H1 (cell line): Measurements from ENCODE around the gene ZNF771. TPM values are rescaled to one million over a fixed set of nuclear protein-coding genes. Genes with fewer than 3 reads are reported as not detected.

ENCODE experiments used
- CTCF ChIA-PET: fragments of 300-600 bp; sonication (Branson Sonifier 250); formaldehyde crosslinking; loops from one replicate; lab custom pipeline; 2021; ENCODE audit not compliant: partially characterized antibody; lab: Charles Lee
- POLR2A ChIA-PET: fragments of 300-600 bp; sonication (Branson Sonifier 250); formaldehyde crosslinking; loops from one replicate; lab custom pipeline; 2021; ENCODE audit warnings: inconsistent platforms; ENCODE audit not compliant: partially characterized antibody; lab: Charles Lee
- DNase-seq, 2 experiments: peaks; one replicate each; pipeline versions ENCODE4 v3.0.0 to v3.0.0-alpha.2; 2010 to 2022; ENCODE audit warnings: low spot score in 2 of 2, low read depth in 1 of 2, mixed read lengths in 1 of 2
- FAIRE-seq: peaks from 2 replicates; lab custom pipeline; 2011; peaks lifted over from hg19 to GRCh38; lab: Jason Lieb, UNC
- H2AFZ ChIP-seq: 2 replicates; pipeline ENCODE4 v1.8.1; 2012; ENCODE audit warnings: low read length, inconsistent platforms
- H2AK5ac ChIP-seq: 2 replicates; pipeline ENCODE4 v1.6.1; 2013; ENCODE audit warnings: low read depth, low read length
- H2BK120ac ChIP-seq: replicated peaks from 2 replicates; pipeline ENCODE3; 2013; ENCODE audit warnings: low read depth, low read length, inconsistent platforms
- H2BK12ac ChIP-seq: 2 replicates; pipeline ENCODE4 v1.6.1; 2013; ENCODE audit warnings: low read depth, low read length
- H2BK15ac ChIP-seq: 2 replicates; pipeline ENCODE4 v1.6.1; 2013; ENCODE audit warnings: low read length
- H2BK20ac ChIP-seq: 2 replicates; pipeline ENCODE4 v1.6.1; 2013; ENCODE audit warnings: low read length
- H2BK5ac ChIP-seq: 2 replicates; pipeline ENCODE4 v1.6.1; 2013; ENCODE audit warnings: low read depth, low read length
- H3K14ac ChIP-seq: 2 replicates; pipeline ENCODE4 v1.6.1; 2013; ENCODE audit warnings: inconsistent platforms; ENCODE audit not compliant: insufficient read length
- H3K18ac ChIP-seq: 2 replicates; pipeline ENCODE4 v1.6.1; 2013; ENCODE audit warnings: low read length; ENCODE audit errors: extremely low read depth
- H3K23ac ChIP-seq: 2 replicates; pipeline ENCODE4 v1.6.1; 2013; ENCODE audit warnings: inconsistent platforms; ENCODE audit not compliant: insufficient read length
- H3K23me2 ChIP-seq: 2 replicates; pipeline ENCODE4 v1.6.1; 2013; ENCODE audit warnings: low read depth, low read length
- H3K27ac ChIP-seq: 2 replicates; pipeline ENCODE4 v1.6.1; 2011; ENCODE audit warnings: low read depth, low read length, inconsistent platforms
- H3K27me3 ChIP-seq, 4 experiments: replicated peaks in 1 of 4; 1 replicate in 1 of 4; 2 replicates in 3 of 4; pipeline versions ENCODE4 v1.6.1 to v1.8.1; 2011 to 2013; ENCODE audit warnings: low read length in 3 of 4, mild to moderate bottlenecking in 3 of 4, inconsistent platforms in 2 of 4, mixed read lengths in 2 of 4, moderate library complexity in 1 of 4; ENCODE audit not compliant: control insufficient read depth in 3 of 4, insufficient read depth in 3 of 4; ENCODE audit errors: extremely low read depth in 1 of 4
- H3K36me3 ChIP-seq, 4 experiments: 2 replicates each; pipeline versions ENCODE4 v1.6.1 to v1.8.1; 2011 to 2013; ENCODE audit warnings: mild to moderate bottlenecking in 4 of 4, low read length in 3 of 4, moderate library complexity in 2 of 4, control low read depth in 1 of 4, inconsistent platforms in 1 of 4; ENCODE audit not compliant: insufficient read depth in 4 of 4, control insufficient read depth in 2 of 4
- H3K4ac ChIP-seq: replicated peaks from 2 replicates; pipeline ENCODE3; 2013; ENCODE audit warnings: low read length, low read depth, mixed read lengths, inconsistent platforms; ENCODE audit not compliant: insufficient read length
- H3K4me1 ChIP-seq, 4 experiments: replicated peaks in 1 of 4; 1 replicate in 1 of 4; 2 replicates in 3 of 4; pipeline versions ENCODE4 v1.6.1 to v1.8.1; 2011 to 2013; ENCODE audit warnings: low read length in 3 of 4, inconsistent platforms in 2 of 4, mixed read lengths in 1 of 4; ENCODE audit not compliant: insufficient read depth in 4 of 4, control insufficient read depth in 3 of 4
- H3K4me2 ChIP-seq, 2 experiments: 2 replicates each; pipeline versions ENCODE4 v1.6.1 to v1.8.1; 2011 to 2013; ENCODE audit warnings: low read depth in 2 of 2, low read length in 2 of 2, control low read depth in 1 of 2, inconsistent platforms in 1 of 2, mild to moderate bottlenecking in 1 of 2; ENCODE audit not compliant: insufficient read depth in 1 of 2
- H3K4me3 ChIP-seq, 4 experiments: fragments of 200-600, 300-600 bp in 1 of 4; sonication (generic), shearing (Covaris generic), sonication (Bioruptor Twin) in 1 of 4; 2 replicates each; pipeline versions ENCODE4 v1.5.1 to v1.8.1; 2011 to 2016; ENCODE audit warnings: low read length in 4 of 4, low read depth in 3 of 4, control low read depth in 2 of 4, inconsistent platforms in 2 of 4, mild to moderate bottlenecking in 2 of 4, mixed read lengths in 1 of 4, moderate library complexity in 1 of 4; ENCODE audit not compliant: insufficient read depth in 2 of 4; ENCODE audit errors: extremely low read depth in 1 of 4
- H3K56ac ChIP-seq: replicated peaks from 2 replicates; pipeline ENCODE3; 2013; ENCODE audit warnings: low read depth, mild to moderate bottlenecking, mixed read lengths, low read length, inconsistent platforms; ENCODE audit not compliant: insufficient read length
- H3K79me1 ChIP-seq: 2 replicates; pipeline ENCODE4 v1.6.1; 2013; ENCODE audit warnings: low read depth, low read length, control low read depth
- H3K79me2 ChIP-seq, 2 experiments: 2 replicates each; pipeline versions ENCODE4 v1.6.1 to v1.8.1; 2012 to 2013; ENCODE audit warnings: low read length in 2 of 2, mild to moderate bottlenecking in 2 of 2, inconsistent platforms in 1 of 2; ENCODE audit not compliant: insufficient read depth in 2 of 2, control insufficient read depth in 1 of 2
- H3K9ac ChIP-seq, 4 experiments: replicated peaks in 1 of 4; 1 replicate in 1 of 4; 2 replicates in 3 of 4; pipeline versions ENCODE4 v1.6.1 to v1.8.1; 2011 to 2013; ENCODE audit warnings: low read depth in 3 of 4, low read length in 3 of 4, control low read depth in 2 of 4, mild to moderate bottlenecking in 2 of 4, moderate library complexity in 2 of 4, inconsistent platforms in 1 of 4; ENCODE audit errors: extremely low read depth in 1 of 4
- H3K9me3 ChIP-seq, 2 experiments: 2 replicates each; pipeline versions ENCODE4 v1.6.1 to v1.8.1; 2012 to 2013; ENCODE audit warnings: mild to moderate bottlenecking in 2 of 2, moderate library complexity in 2 of 2, control low read depth in 1 of 2, inconsistent platforms in 1 of 2, low read depth in 1 of 2, low read length in 1 of 2, mixed read lengths in 1 of 2; ENCODE audit not compliant: insufficient read depth in 2 of 2
- H4K20me1 ChIP-seq, 2 experiments: replicated peaks in 1 of 2; 2 replicates each; pipeline versions ENCODE3 to v1.8.1; 2011 to 2013; ENCODE audit warnings: inconsistent platforms in 2 of 2, low read length in 2 of 2, mild to moderate bottlenecking in 1 of 2; ENCODE audit not compliant: insufficient read depth in 2 of 2, control insufficient read depth in 1 of 2
- H4K5ac ChIP-seq: 2 replicates; pipeline ENCODE4 v1.6.1; 2013; ENCODE audit warnings: low read length, low read depth, mixed read lengths, inconsistent platforms; ENCODE audit not compliant: insufficient read length
- H4K8ac ChIP-seq: 2 replicates; pipeline ENCODE4 v1.8.0; 2013; ENCODE audit warnings: mild to moderate bottlenecking, moderate library complexity, low read length, inconsistent platforms; ENCODE audit not compliant: insufficient read depth; ENCODE audit errors: extremely low read depth
- H4K91ac ChIP-seq: replicated peaks from 2 replicates; pipeline ENCODE3; 2013; ENCODE audit warnings: low read length, mixed read lengths, inconsistent platforms; ENCODE audit not compliant: insufficient read length
- BACH1 ChIP-seq: IDR thresholded peaks from 2 replicates; pipeline ENCODE4 v1.6.1; 2012; ENCODE audit warnings: low read length, improper control_type of control experiment
- EP300 ChIP-seq, 2 experiments: IDR thresholded peaks; 1 replicate in 1 of 2; 2 replicates in 1 of 2; pipeline ENCODE4 v1.6.1; 2011 to 2012; ENCODE audit warnings: low read depth in 2 of 2, low read length in 2 of 2, mild to moderate bottlenecking in 2 of 2, borderline replicate concordance in 1 of 2, inconsistent platforms in 1 of 2, moderate library complexity in 1 of 2
- MAFK ChIP-seq: IDR thresholded peaks from 2 replicates; pipeline ENCODE4 v1.6.1; 2012; ENCODE audit warnings: low read depth, mild to moderate bottlenecking, improper control_type of control experiment, low read length
- NANOG ChIP-seq: IDR thresholded peaks from 2 replicates; pipeline ENCODE4 v1.6.1; 2011; ENCODE audit warnings: low read length, low read depth, mild to moderate bottlenecking, inconsistent platforms; ENCODE audit not compliant: insufficient read depth, poor library complexity, severe bottlenecking
- POU5F1 ChIP-seq: IDR thresholded peaks from 2 replicates; pipeline ENCODE4 v1.6.1; 2011; ENCODE audit warnings: low read depth, mild to moderate bottlenecking, low read length, moderate library complexity
- RAD21 ChIP-seq, 2 experiments: IDR thresholded peaks in 1 of 2; conservative IDR thresholded peaks in 1 of 2; 2 replicates each; pipeline ENCODE4 v1.6.1; 2011; ENCODE audit warnings: low read depth in 2 of 2, low read length in 2 of 2, improper control_type of control experiment in 1 of 2, inconsistent platforms in 1 of 2, mild to moderate bottlenecking in 1 of 2, moderate library complexity in 1 of 2
- TEAD4 ChIP-seq: IDR thresholded peaks from 2 replicates; pipeline ENCODE4 v1.6.1; 2012; ENCODE audit warnings: low read depth, low read length, inconsistent platforms, mixed read lengths
- WGBS, 2 experiments: shearing (Covaris generic) in 1 of 2; methylation state at CpG; one replicate each; pipeline versions ENCODE4 v1.1.6 to v1.1.7; 2013 to 2015; ENCODE audit warnings: low lambda C conversion rate in 2 of 2, mixed read lengths in 2 of 2, inconsistent platforms in 1 of 2, low coverage in 1 of 2, missing lambda C conversion rate in 1 of 2; ENCODE audit not compliant: insufficient replicate concordance in 2 of 2, insufficient coverage in 1 of 2, insufficient read length in 1 of 2; ENCODE audit errors: extremely low coverage in 1 of 2, missing lambda C conversion rate in 1 of 2; 5-methylcytosine and 5-hydroxymethylcytosine counted together
- polyA plus RNA-seq, 7 experiments: library from polyadenylated mRNA; depleted of rRNA in 3 of 7; stranded (reverse) in 5 of 7; unstranded in 2 of 7; fragments of >200 nt in 5 of 7; fragments of 200-250 nt in 2 of 7; gene quantifications; 1 replicate in 5 of 7; 2 replicates in 1 of 7; 4 replicates in 1 of 7; pipeline versions ENCODE4 v1.2.1 to v1.2.3, GENCODE V29; 2011 to 2013; ENCODE audit warnings: missing spikeins in 2 of 7, mixed read lengths in 2 of 7
- total RNA-seq: library from RNA; stranded (reverse); fragmentation: NEBNext Ultra II Directional; extraction: Animal tissue kit (Norgen Biotek cat#: 25700); gene quantifications from 2 replicates; pipeline ENCODE4 v1.2.1, GENCODE V29; 2021

The ZNF771 gene
- total and polyA plus RNA-seq, 2 of the 8 experiments (the other 6 are each of a cell fraction or from before 2014, with no cell fraction given), result 10.6 to 15.7 TPM

- DNase-seq, result no peak
- Histone ChIP-seq H4K5ac (no peak overlapping the region), H3K14ac (no peak overlapping the region), H2BK5ac (no peak overlapping the region), H3K4ac (no peak overlapping the region), H4K8ac (no peak overlapping the region), H4K20me1 (no peaks in the 10 kb centered on the region)
- 86% methylated on average over 2 of the region's 2 CpGs; no CpG with 5 or more reads in 1 of the 2 experiments for WGBS, 2 experiments
- TF ChIP-seq POU5F1, result no peak
- no peak for TF ChIP-seq RAD21 (IDR thresholded peaks at IDR 0.05 in 1 of 2, conservative IDR thresholded peaks at IDR 0.05 in 1 of 2; ENCODE audit: low read depth in 2 of 2, low read length in 2 of 2)
- TF ChIP-seq MAFK, result no peak
- no peak for TF ChIP-seq TEAD4
- no peak for TF ChIP-seq NANOG
- no peak for TF ChIP-seq BACH1
- no peak for TF ChIP-seq EP300 (IDR thresholded peaks at IDR 0.05; ENCODE audit: borderline replicate concordance in 1 of 2, low read depth in 2 of 2, low read length in 2 of 2)
- TF ChIP-seq, all 59 proteins: peak for 0
- no peak overlapping the region for H4K91ac ChIP-seq
- no peaks in the 10 kb centered on the region for H3K27me3 ChIP-seq
- H2AK5ac ChIP-seq, result no peak overlapping the region
- no peak overlapping the region for H3K56ac ChIP-seq
- no peak overlapping the region for H2BK120ac ChIP-seq
- no peak overlapping the region for H2BK20ac ChIP-seq
- ChIA-PET POLR2A (interaction anchor here (0.6 to 13.6 kb wide), 7 partner anchors 12 to 704 kb away, joined by 3 to 151 read pairs (median 3); partner anchors contain the start of gene ZNF48), CTCF (interaction anchor here (1.1 to 2.5 kb wide), 4 partner anchors 12 to 231 kb away, joined by 3 to 9 read pairs (median 4); partner anchors contain the start of gene ZNF48)
- H3K23ac ChIP-seq, result no peak overlapping the region
- no peak overlapping the region for H3K4me3 ChIP-seq
- no peak overlapping the region for H3K27ac ChIP-seq
- H3K4me1 ChIP-seq, result no peaks in the 10 kb centered on the region; a peak in 1 of 7 replicates
- no peak overlapping the region for H3K9ac ChIP-seq
- no peak for FAIRE-seq
- H3K9me3 ChIP-seq, result no peaks in the 10 kb centered on the region
- no peak overlapping the region for H2BK15ac ChIP-seq
- no peaks in the 10 kb centered on the region for H3K36me3 ChIP-seq
- no peaks in the 10 kb centered on the region for H3K79me1 ChIP-seq
- peaks cover 3% of the 10 kb centered on the region; the same call in 1 of the 2 replicates for H3K23me2 ChIP-seq
- no peak overlapping the region for H3K4me2 ChIP-seq
- H3K79me2 ChIP-seq, result no peaks in the 10 kb centered on the region
- H2BK12ac ChIP-seq, result no peak overlapping the region
- H2AFZ ChIP-seq, result no peak overlapping the region
- H3K18ac ChIP-seq, result no peak overlapping the region
Measured at GRCh38 chr16:30383521-30383920, 23.9 kb upstream of the ZNF771 start.
